Breast epithelium (tissue), 4 donors: ENCODE measurements around the gene HSPB7. TPM values are rescaled to one million over a fixed set of nuclear protein-coding genes. Genes with fewer than 3 reads are reported as not detected.
A peak's percentile ranks its signal among the peaks of the same experiment; 100 is the strongest.
"Not testable (repeated sequence)": the region's sequence is repeated elsewhere in the genome, so short reads cannot be mapped to it uniquely, and the experiment has no call there.

ENCODE experiments used
- DNase-seq, 2 donors: peaks; one replicate each; pipeline ENCODE4 v3.0.0-alpha.2; 2019; ENCODE audit warnings: low spot score in 2 of 2
- H3K27ac ChIP-seq, 2 donors: fragments of 200-600 bp; sonication (generic) in 1 of 2; one replicate each; pipeline ENCODE4 v1.5.1; 2016 to 2019; ENCODE audit warnings: mild to moderate bottlenecking in 1 of 2
- H3K27me3 ChIP-seq, 2 donors: fragments of 200-600 bp; sonication (generic) in 1 of 2; one replicate each; pipeline versions ENCODE4 v1.5.1 to v1.6.0; 2017 to 2019; ENCODE audit warnings: control low read depth in 1 of 2, mild to moderate bottlenecking in 1 of 2
- H3K36me3 ChIP-seq: fragments of 200-600 bp; one replicate; pipeline ENCODE4 v1.5.1; 2019
- H3K4me1 ChIP-seq, 2 donors: fragments of 200-600 bp; sonication (generic); one replicate each; pipeline ENCODE4 v1.5.1; 2016 to 2019; ENCODE audit warnings: control low read depth in 1 of 2
- H3K4me3 ChIP-seq, 3 donors: fragments of 200-600 bp; sonication (generic); 1 replicate in 2 of 3; 2 replicates in 1 of 3; pipeline ENCODE4 v1.5.1; 2016 to 2019; ENCODE audit warnings: mild to moderate bottlenecking in 3 of 3, moderate library complexity in 2 of 3
- H3K9me3 ChIP-seq, 2 donors: fragments of 200-600 bp; sonication (generic) in 1 of 2; one replicate each; pipeline ENCODE4 v1.5.1; 2016 to 2019; ENCODE audit warnings: control low read depth in 1 of 2
- CTCF ChIP-seq, 3 donors: fragments of 450-650 bp; IDR thresholded peaks; one replicate each; pipeline ENCODE4 v1.5.1; 2016 to 2017; ENCODE audit warnings: antibody characterized with exemption in 3 of 3, mild to moderate bottlenecking in 3 of 3, moderate library complexity in 3 of 3
- POLR2A ChIP-seq: fragments of 450-650 bp; IDR thresholded peaks from one replicate; pipeline ENCODE4 v1.6.1; 2016; ENCODE audit warnings: antibody characterized with exemption, mild to moderate bottlenecking, moderate library complexity
- POLR2AphosphoS5 ChIP-seq, 3 donors: sonication (generic); formaldehyde crosslinking; IDR thresholded peaks; one replicate each; pipeline ENCODE4 v1.6.1; 2017; ENCODE audit warnings: antibody characterized with exemption in 3 of 3
- intact Hi-C: fragments of 100-400 bp; cut with DNase I; formaldehyde crosslinking; loops from one replicate; pipeline ENCODE4 v1.15.1; 2023; ENCODE audit warnings: low total_unique reads
- total RNA-seq, 3 donors: library from RNA; depleted of rRNA; stranded (reverse); fragments of >200 nt; gene quantifications; one replicate each; pipeline ENCODE4 v1.1.0, GENCODE V29; 2016

The HSPB7 gene
- total RNA-seq, 3 donors from 2014 or later: 8.8 to 183 (median 19.0) TPM

- no peaks in the 10 kb centered on the region for H3K27me3 ChIP-seq
- no peaks in the 10 kb centered on the region for H3K9me3 ChIP-seq
- H3K4me3 ChIP-seq: no peak overlapping the region
- H3K4me1 ChIP-seq: peaks cover 0 to 3% of the 10 kb centered on the region in 2 donors
- no peak for DNase-seq
- H3K36me3 ChIP-seq: no peaks in the 10 kb centered on the region
- no peak for TF ChIP-seq POLR2A
- intact Hi-C loops: loop anchor here (10.0 kb wide), 1 partner anchor 213 kb away; no protein-coding TSS in a partner anchor
- peak overlapping the region in 1 of 2 donors; percentile 19 for H3K27ac ChIP-seq
Measured at GRCh38 chr1:16007671-16008341, 10.0 kb downstream of the HSPB7 start.

- intact Hi-C loops: loop anchor here (10.0 kb wide), 1 partner anchor 212 kb away; no protein-coding TSS in a partner anchor
- Histone ChIP-seq H3K27ac (peak overlapping the region; percentile 29 to 43), H3K36me3 (no peaks in the 10 kb centered on the region), H3K9me3 (no peaks in the 10 kb centered on the region), H3K27me3 (no peaks in the 10 kb centered on the region), H3K4me1 (peaks cover 0 to 3% of the 10 kb centered on the region in 2 donors), H3K4me3 (no peak overlapping the region)
- DNase-seq: no peak
- TF ChIP-seq CTCF (IDR thresholded peaks at IDR 0.05): no peak
- TF ChIP-seq POLR2AphosphoS5 (IDR thresholded peaks at IDR 0.05): no peak
- no peak for TF ChIP-seq POLR2A
Measured at GRCh38 chr1:16006552-16007485, 11.0 kb downstream of the HSPB7 start.

GRCh38 chr1:16006010-16006409, 11.8 kb downstream of the HSPB7 start:
- Histone ChIP-seq H3K27me3 (no peaks in the 10 kb centered on the region), H3K4me1 (peaks cover 0 to 3% of the 10 kb centered on the region in 2 donors), H3K36me3 (no peaks in the 10 kb centered on the region), H3K4me3 (no peak overlapping the region), H3K27ac (no peak overlapping the region), H3K9me3 (no peaks in the 10 kb centered on the region)
- no peak for DNase-seq
- no peak for TF ChIP-seq POLR2A
- no peak for TF ChIP-seq POLR2AphosphoS5 (IDR thresholded peaks at IDR 0.05)
- no peak for TF ChIP-seq CTCF (IDR thresholded peaks at IDR 0.05)
- intact Hi-C loops: loop anchor here (10.0 kb wide), 1 partner anchor 211 kb away; no protein-coding TSS in a partner anchor

- intact Hi-C loops: loop anchor here (10.0 kb wide), 1 partner anchor 211 kb away; no protein-coding TSS in a partner anchor
- H3K4me3 ChIP-seq: no peak overlapping the region
- no peaks in the 10 kb centered on the region for H3K9me3 ChIP-seq
- TF ChIP-seq POLR2AphosphoS5 (IDR thresholded peaks at IDR 0.05): no peak
- no peak for TF ChIP-seq POLR2A
- TF ChIP-seq CTCF (IDR thresholded peaks at IDR 0.05): no peak
- H3K4me1 ChIP-seq: peaks cover 0 to 3% of the 10 kb centered on the region in 2 donors
- H3K36me3 ChIP-seq: no peaks in the 10 kb centered on the region
- H3K27me3 ChIP-seq: no peaks in the 10 kb centered on the region
- no peak for DNase-seq
- no peak overlapping the region for H3K27ac ChIP-seq
Measured at GRCh38 chr1:16005597-16005996, 12.2 kb downstream of the HSPB7 start.

GRCh38 chr1:16001274-16001673, 16.6 kb downstream of the HSPB7 start:
- H3K4me1 ChIP-seq, H3K27me3 ChIP-seq, H3K36me3 ChIP-seq, H3K4me3 ChIP-seq, H3K9me3 ChIP-seq, H3K27ac ChIP-seq: not testable (repeated sequence)
- DNase-seq: peak in 1 of 2 donors; percentile 14
- intact Hi-C loops: loop anchor here (10.0 kb wide), 1 partner anchor 206 kb away; no protein-coding TSS in a partner anchor
